ENCODE data around the gene MGMT.

MGMT gene

GRCh38 chr10:129497013-129497412 is 30.0 kb downstream of the MGMT start:
- DNase-seq (ENCODE audit: low read depth) = no peak
- no peak overlapping the region for H3K4me3 ChIP-seq (ENCODE audit: low read depth, low read length)
- no peak for TF ChIP-seq CTCF (IDR thresholded peaks at IDR 0.05; ENCODE audit: control insufficient read depth, extremely low read depth, insufficient read depth)

GRCh38 chr10:129498680-129499079 is 31.6 kb downstream of the MGMT start:
- H3K4me3 ChIP-seq (ENCODE audit: low read depth, low read length) = no peak overlapping the region
- no peak for DNase-seq (ENCODE audit: low read depth)
- no peak for TF ChIP-seq CTCF (IDR thresholded peaks at IDR 0.05; ENCODE audit: control insufficient read depth, extremely low read depth, insufficient read depth)

- no peak for TF ChIP-seq CTCF (IDR thresholded peaks at IDR 0.05; ENCODE audit: control insufficient read depth, extremely low read depth, insufficient read depth)
- DNase-seq (ENCODE audit: low read depth) = no peak
These were observed 33.7 kb downstream of the MGMT start for GRCh38 chr10:129500617-129501339.

GRCh38 chr10:129501652-129502436 is 34.8 kb downstream of the MGMT start:
- no peak overlapping the region for H3K4me3 ChIP-seq (ENCODE audit: low read depth, low read length)
- peak; percentile 39 for DNase-seq (ENCODE audit: low read depth)
- TF ChIP-seq CTCF (IDR thresholded peaks at IDR 0.05; ENCODE audit: control insufficient read depth, extremely low read depth, insufficient read depth) = no peak

More at GRCh38 chr10:129500617-129501339, 33.7 kb downstream of the MGMT start:
- no peak overlapping the region for H3K4me3 ChIP-seq (ENCODE audit: low read depth, low read length)

- DNase-seq (ENCODE audit: low read depth) = no peak
- no peak overlapping the region for H3K4me3 ChIP-seq (ENCODE audit: low read depth, low read length)
- no peak for TF ChIP-seq CTCF (IDR thresholded peaks at IDR 0.05; ENCODE audit: control insufficient read depth, extremely low read depth, insufficient read depth)
These were observed 35.4 kb downstream of the MGMT start for GRCh38 chr10:129502448-129502847.

- TF ChIP-seq CTCF (IDR thresholded peaks at IDR 0.05; ENCODE audit: control insufficient read depth, extremely low read depth, insufficient read depth) = no peak
- DNase-seq (ENCODE audit: low read depth) = no peak
- H3K4me3 ChIP-seq (ENCODE audit: low read depth, low read length) = no peak overlapping the region
These were observed 38.5 kb downstream of the MGMT start for GRCh38 chr10:129505500-129506075.
